WI38 (cell line): ENCODE measurements around the gene ERN1.

ENCODE experiments used
- H3K4me3 ChIP-seq: 2 replicates; pipeline ENCODE4 v1.5.1; 2011; ENCODE audit warnings: low read depth, mild to moderate bottlenecking, control low read depth, low read length
- TF ChIP-seq, protein P1 (sequence below): IDR thresholded peaks from 2 replicates; pipeline ENCODE4 v1.5.1; 2012; ENCODE audit warnings: low read depth, mild to moderate bottlenecking, control low read depth, low read length

ERN1 gene

DNA sequence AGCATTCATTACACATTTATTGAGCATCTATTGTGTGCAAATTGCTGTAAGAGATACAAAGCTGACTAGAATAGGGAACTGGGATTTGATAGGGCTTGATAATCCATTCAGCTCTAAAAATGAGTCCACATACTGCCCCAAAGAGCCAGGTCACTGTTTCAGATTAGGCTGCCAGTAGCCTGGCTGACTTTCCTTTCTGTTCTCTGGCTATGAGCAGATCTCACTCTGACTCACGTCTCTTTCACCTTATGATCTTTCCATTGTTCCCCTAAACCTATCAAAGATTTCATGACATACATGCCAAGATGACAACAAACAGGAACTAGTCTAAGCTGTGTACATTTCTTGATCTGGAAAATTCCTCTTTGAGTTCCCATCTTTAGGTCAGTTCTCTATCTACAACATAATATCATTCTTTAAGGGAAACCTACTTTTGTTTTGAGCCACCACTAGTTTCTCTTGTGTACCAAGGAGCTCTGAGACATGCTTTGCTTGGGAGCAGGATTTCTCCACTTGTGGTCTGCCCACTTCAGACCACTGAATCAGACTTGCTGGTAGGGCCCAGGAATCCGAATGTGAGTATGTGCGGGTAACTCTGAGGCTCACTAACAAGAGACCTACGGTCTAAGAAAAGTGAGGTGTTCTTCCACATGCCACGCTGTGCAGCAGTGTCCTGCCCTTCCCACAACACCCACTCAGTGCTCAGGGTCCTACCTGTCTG, 68.6 kb downstream of the ERN1 start:
- H3K4me3 ChIP-seq, result no peak overlapping the region
- TF ChIP-seq, protein P1, sequence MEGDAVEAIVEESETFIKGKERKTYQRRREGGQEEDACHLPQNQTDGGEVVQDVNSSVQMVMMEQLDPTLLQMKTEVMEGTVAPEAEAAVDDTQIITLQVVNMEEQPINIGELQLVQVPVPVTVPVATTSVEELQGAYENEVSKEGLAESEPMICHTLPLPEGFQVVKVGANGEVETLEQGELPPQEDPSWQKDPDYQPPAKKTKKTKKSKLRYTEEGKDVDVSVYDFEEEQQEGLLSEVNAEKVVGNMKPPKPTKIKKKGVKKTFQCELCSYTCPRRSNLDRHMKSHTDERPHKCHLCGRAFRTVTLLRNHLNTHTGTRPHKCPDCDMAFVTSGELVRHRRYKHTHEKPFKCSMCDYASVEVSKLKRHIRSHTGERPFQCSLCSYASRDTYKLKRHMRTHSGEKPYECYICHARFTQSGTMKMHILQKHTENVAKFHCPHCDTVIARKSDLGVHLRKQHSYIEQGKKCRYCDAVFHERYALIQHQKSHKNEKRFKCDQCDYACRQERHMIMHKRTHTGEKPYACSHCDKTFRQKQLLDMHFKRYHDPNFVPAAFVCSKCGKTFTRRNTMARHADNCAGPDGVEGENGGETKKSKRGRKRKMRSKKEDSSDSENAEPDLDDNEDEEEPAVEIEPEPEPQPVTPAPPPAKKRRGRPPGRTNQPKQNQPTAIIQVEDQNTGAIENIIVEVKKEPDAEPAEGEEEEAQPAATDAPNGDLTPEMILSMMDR, result no peak

DNA sequence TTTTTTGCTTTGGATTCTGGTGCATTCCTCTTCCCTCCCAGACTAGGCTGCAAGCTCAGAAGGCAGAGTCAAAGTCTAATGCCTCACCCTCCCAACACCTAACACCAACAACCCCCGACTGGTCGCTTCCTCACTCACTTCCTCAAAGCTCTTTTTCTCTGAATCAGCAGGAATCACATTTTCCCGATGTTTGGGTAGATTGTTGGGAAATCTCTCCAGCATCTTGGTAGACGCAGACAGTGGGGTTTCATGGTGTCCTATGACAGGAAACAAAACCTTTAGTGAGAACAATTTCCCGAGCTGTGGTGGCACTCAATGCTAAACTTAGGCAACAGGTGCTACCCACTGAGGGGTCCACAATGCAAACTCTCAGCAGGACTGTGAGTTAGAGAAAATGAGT, 69.6 kb downstream of the ERN1 start:
- no peak overlapping the region for H3K4me3 ChIP-seq
- TF ChIP-seq, protein P1, result no peak

DNA sequence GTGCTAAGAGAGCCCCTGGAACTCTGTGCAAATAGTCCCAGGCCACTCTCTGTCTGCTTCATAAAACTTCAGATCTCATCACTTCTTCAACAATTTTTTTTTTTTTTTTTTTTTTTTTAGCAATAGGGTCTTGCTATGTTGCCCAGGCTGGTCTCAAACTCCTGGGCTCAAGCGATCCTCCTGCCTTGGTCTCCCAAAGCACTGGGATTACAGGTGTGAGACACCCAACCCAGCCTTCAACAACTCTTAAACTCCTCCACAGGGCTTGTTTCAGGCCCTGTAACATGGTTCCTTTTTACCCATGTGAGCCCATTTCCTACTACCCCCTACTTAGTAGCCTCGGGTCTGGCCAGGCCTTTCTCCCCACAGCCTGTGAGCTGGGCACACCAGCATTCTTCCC, 70.2 kb downstream of the ERN1 start:
- H3K4me3 ChIP-seq, result no peak overlapping the region
- TF ChIP-seq, protein P1, result no peak

- no peak overlapping the region for H3K4me3 ChIP-seq
- TF ChIP-seq, protein P1, result no peak
Measured at GRCh38 chr17:64058621-64059020, 71.3 kb downstream of the ERN1 start.

GRCh38 chr17:64057701-64058263, 72.2 kb downstream of the ERN1 start:
- TF ChIP-seq, protein P1, result no peak
- no peak overlapping the region for H3K4me3 ChIP-seq

GRCh38 chr17:64056269-64057005, 73.5 kb downstream of the ERN1 start:
- H3K4me3 ChIP-seq, result no peak overlapping the region
- TF ChIP-seq, protein P1, result no peak
